Stimulated activated CD4-positive, alpha-beta T cell treated with anti-CD3 and anti-CD28 coated beads, Interleukin-4, amount 100 ng/mL, for 24 hours (primary cell): ENCODE results near the gene MSANTD2.

ENCODE experiments used
- DNase-seq: peaks from one replicate; pipeline ENCODE4 v3.0.0-alpha.2; 2020

Gene MSANTD2

GRCh38 chr11:124727474-124727873 is 72.7 kb downstream of the MSANTD2 start:
- no peak for DNase-seq

- DNase-seq, result no peak
These were observed 74.5 kb downstream of the MSANTD2 start for GRCh38 chr11:124725719-124726105.

GRCh38 chr11:124724979-124725718 is 75.1 kb downstream of the MSANTD2 start:
- DNase-seq, result no peak

GRCh38 chr11:124722176-124722575 is 78.0 kb downstream of the MSANTD2 start:
- no peak for DNase-seq

GRCh38 chr11:124719534-124719933 is 80.7 kb downstream of the MSANTD2 start:
- DNase-seq, result no peak

GRCh38 chr11:124718801-124719200 is 81.4 kb downstream of the MSANTD2 start:
- DNase-seq, result no peak

GRCh38 chr11:124717786-124718651 is 82.2 kb downstream of the MSANTD2 start:
- peak; percentile 15 for DNase-seq

- DNase-seq, result no peak
These were observed 82.8 kb downstream of the MSANTD2 start for GRCh38 chr11:124717421-124717785.

GRCh38 chr11:124716591-124716990 is 83.6 kb downstream of the MSANTD2 start:
- DNase-seq, result no peak
